Measurements from ENCODE around the gene STX1A.
A peak's percentile ranks its signal among the peaks of the same experiment; 100 is the strongest.

The STX1A gene

GRCh38 chr7:73718905-73719805 is at the start of gene STX1A:
TSS of gene STX1A (minus strand) at chr7:73719669. CDS start at chr7:73719631, 38 bp downstream.
- TF ChIP-seq CTCF (IDR thresholded peaks at IDR 0.05; ENCODE audit: low read length, missing control alignments), result no peak
- H3K4me3 ChIP-seq (replicated peaks; ENCODE audit: low read depth, low read length), result peak within 1 kb of the TSS; percentile 81
- peak; percentile 66 for DNase-seq (ENCODE audit: low read depth)

GRCh38 chr7:73768641-73769480 is 49.4 kb upstream of the STX1A start:
- H3K4me3 ChIP-seq (replicated peaks; ENCODE audit: low read depth, low read length), result no peak overlapping the region
- no peak for TF ChIP-seq CTCF (IDR thresholded peaks at IDR 0.05; ENCODE audit: low read length, missing control alignments)
- DNase-seq (ENCODE audit: low read depth), result no peak

GRCh38 chr7:73766556-73767229 is 47.2 kb upstream of the STX1A start:
- H3K4me3 ChIP-seq (replicated peaks; ENCODE audit: low read depth, low read length), result no peak overlapping the region
- no peak for TF ChIP-seq CTCF (IDR thresholded peaks at IDR 0.05; ENCODE audit: low read length, missing control alignments)
- no peak for DNase-seq (ENCODE audit: low read depth)

GRCh38 chr7:73762659-73762999 is 43.2 kb upstream of the STX1A start:
- no peak overlapping the region for H3K4me3 ChIP-seq (replicated peaks; ENCODE audit: low read depth, low read length)
- no peak for TF ChIP-seq CTCF (IDR thresholded peaks at IDR 0.05; ENCODE audit: low read length, missing control alignments)
- no peak for DNase-seq (ENCODE audit: low read depth)

- H3K4me3 ChIP-seq (replicated peaks; ENCODE audit: low read depth, low read length), result no peak overlapping the region
- no peak for DNase-seq (ENCODE audit: low read depth)
- TF ChIP-seq CTCF (IDR thresholded peaks at IDR 0.05; ENCODE audit: low read length, missing control alignments), result no peak
These were observed 42.6 kb upstream of the STX1A start for GRCh38 chr7:73761854-73762658.

GRCh38 chr7:73758581-73759138 is 39.2 kb upstream of the STX1A start:
- no peak overlapping the region for H3K4me3 ChIP-seq (replicated peaks; ENCODE audit: low read depth, low read length)
- no peak for TF ChIP-seq CTCF (IDR thresholded peaks at IDR 0.05; ENCODE audit: low read length, missing control alignments)
- no peak for DNase-seq (ENCODE audit: low read depth)

All from fibroblast of pulmonary artery (primary cell).